ENCODE results near the gene SMARCA2.

SMARCA2 gene

DNA sequence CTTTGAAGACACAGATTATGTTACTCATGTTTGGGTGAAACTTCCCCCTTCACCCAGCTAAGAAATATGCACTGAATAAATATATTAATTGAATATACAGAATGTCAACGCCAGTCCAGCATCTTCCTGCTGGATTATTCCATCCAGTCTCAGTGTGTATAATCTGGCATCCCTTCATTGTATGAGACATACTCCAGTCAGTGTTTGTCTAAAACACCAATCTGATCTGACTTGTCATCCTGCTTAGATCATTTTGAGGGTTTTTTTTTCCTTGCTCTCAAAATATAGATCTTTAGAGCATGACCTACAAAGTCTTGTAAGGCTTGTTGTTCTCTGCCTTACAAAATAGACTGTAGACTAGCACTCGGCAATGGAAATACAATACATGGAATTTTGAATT lies 195.1 kb downstream of the SMARCA2 start:
- POLR2A ChIA-PET = no interaction called here
- DNase-seq (ENCODE audit: extremely low spot score) = no peak
- CTCF ChIA-PET = no interaction called here
- TF ChIP-seq SP1 (IDR thresholded peaks at IDR 0.05) (no peak), ARNT (IDR thresholded peaks at IDR 0.05) (no peak), ELF4 (IDR thresholded peaks at IDR 0.05) (no peak), SUZ12 (IDR thresholded peaks at IDR 0.05) (no peak), ZNF384 (IDR thresholded peaks at IDR 0.05) (no peak), LEF1 (IDR thresholded peaks at IDR 0.05; ENCODE audit: borderline replicate concordance) (no peak), FOXM1 (IDR thresholded peaks at IDR 0.05; ENCODE audit: borderline replicate concordance) (no peak), TARDBP (IDR thresholded peaks at IDR 0.05) (no peak), CTBP1 (IDR thresholded peaks at IDR 0.05; ENCODE audit: borderline replicate concordance) (no peak), BHLHE40 (IDR thresholded peaks at IDR 0.05; ENCODE audit: borderline replicate concordance) (no peak), L3MBTL2 (conservative IDR thresholded peaks at IDR 0.05) (no peak), HDGF (IDR thresholded peaks at IDR 0.05; ENCODE audit: borderline replicate concordance) (no peak), FOXK2 (IDR thresholded peaks at IDR 0.05) (no peak), FOXA1 (IDR thresholded peaks at IDR 0.05) (no peak)
- TF ChIP-seq, protein P1, sequence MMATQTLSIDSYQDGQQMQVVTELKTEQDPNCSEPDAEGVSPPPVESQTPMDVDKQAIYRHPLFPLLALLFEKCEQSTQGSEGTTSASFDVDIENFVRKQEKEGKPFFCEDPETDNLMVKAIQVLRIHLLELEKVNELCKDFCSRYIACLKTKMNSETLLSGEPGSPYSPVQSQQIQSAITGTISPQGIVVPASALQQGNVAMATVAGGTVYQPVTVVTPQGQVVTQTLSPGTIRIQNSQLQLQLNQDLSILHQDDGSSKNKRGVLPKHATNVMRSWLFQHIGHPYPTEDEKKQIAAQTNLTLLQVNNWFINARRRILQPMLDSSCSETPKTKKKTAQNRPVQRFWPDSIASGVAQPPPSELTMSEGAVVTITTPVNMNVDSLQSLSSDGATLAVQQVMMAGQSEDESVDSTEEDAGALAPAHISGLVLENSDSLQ (IDR thresholded peaks at IDR 0.05) = no peak

DNA sequence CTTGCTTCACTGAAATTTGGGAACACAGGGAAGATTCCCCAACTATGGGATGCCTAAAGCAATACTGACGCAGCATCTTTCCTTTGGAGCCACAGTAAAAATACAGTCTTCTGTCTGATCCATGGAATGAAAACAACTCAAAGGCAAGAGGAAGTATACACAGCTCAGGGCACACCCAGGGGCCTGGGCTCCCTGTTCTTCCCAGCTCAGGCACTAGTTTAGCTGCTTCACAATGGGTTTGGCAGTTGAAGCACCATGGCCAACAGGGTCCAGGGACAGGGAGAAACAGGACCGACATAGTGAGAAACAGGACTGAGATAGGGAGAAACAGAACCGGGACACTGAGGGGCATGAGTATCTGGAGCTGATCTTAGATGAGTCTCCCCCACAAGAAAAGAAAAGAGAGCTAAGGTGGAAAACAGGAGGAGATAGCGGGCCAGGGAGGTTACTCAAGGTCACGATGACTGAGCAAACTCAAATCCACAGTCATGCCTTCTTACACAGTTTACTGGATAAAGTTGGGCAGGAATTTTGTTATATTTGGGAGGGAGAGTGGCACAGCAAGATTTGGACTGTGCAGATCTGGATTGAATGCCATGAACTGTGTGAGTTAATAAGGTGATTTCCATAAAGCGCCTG lies 198.8 kb downstream of the SMARCA2 start:
- CTCF ChIA-PET = no interaction called here
- POLR2A ChIA-PET = no interaction called here
- TF ChIP-seq CTBP1 (IDR thresholded peaks at IDR 0.05; ENCODE audit: borderline replicate concordance) (no peak), ELF4 (IDR thresholded peaks at IDR 0.05) (no peak), FOXA1 (IDR thresholded peaks at IDR 0.05) (no peak), FOXM1 (IDR thresholded peaks at IDR 0.05; ENCODE audit: borderline replicate concordance) (no peak), FOXK2 (IDR thresholded peaks at IDR 0.05) (no peak), HDGF (IDR thresholded peaks at IDR 0.05; ENCODE audit: borderline replicate concordance) (no peak), NFRKB (IDR thresholded peaks at IDR 0.05) (no peak), BHLHE40 (IDR thresholded peaks at IDR 0.05; ENCODE audit: borderline replicate concordance) (no peak), LEF1 (IDR thresholded peaks at IDR 0.05; ENCODE audit: borderline replicate concordance) (no peak), SP1 (IDR thresholded peaks at IDR 0.05) (no peak), L3MBTL2 (conservative IDR thresholded peaks at IDR 0.05) (no peak), TARDBP (IDR thresholded peaks at IDR 0.05) (no peak), ARNT (IDR thresholded peaks at IDR 0.05) (no peak)
- TF ChIP-seq, protein P1 (IDR thresholded peaks at IDR 0.05) = no peak
- DNase-seq (ENCODE audit: extremely low spot score) = no peak

DNA sequence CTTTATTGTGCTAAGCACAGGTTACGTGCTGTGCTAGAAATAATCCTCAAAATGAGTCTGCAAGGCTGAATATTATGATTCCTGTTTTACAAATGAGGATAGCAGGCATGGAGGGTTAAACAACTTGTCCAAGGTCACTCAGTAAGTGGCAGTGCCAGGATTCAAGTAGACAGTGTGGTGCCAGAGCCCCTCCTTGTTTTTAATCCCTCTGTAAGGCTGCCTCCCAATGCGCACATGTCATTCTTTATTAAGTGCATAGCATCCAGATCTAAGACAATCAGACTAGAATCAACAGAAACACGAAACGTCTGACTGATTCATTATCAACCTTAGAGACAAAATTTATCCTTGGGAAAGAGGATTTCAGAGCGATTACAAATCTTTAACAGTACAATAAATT lies 199.6 kb downstream of the SMARCA2 start:
- TF ChIP-seq ELF4 (IDR thresholded peaks at IDR 0.05) (no peak), FOXA1 (IDR thresholded peaks at IDR 0.05) (no peak), LEF1 (IDR thresholded peaks at IDR 0.05; ENCODE audit: borderline replicate concordance) (no peak), FOXK2 (IDR thresholded peaks at IDR 0.05) (no peak), TARDBP (IDR thresholded peaks at IDR 0.05) (no peak), BHLHE40 (IDR thresholded peaks at IDR 0.05; ENCODE audit: borderline replicate concordance) (no peak), SUZ12 (IDR thresholded peaks at IDR 0.05) (no peak), CTBP1 (IDR thresholded peaks at IDR 0.05; ENCODE audit: borderline replicate concordance) (no peak)
- ChIA-PET CTCF (no interaction called here), POLR2A (no interaction called here)
- DNase-seq (ENCODE audit: extremely low spot score) = no peak

DNA sequence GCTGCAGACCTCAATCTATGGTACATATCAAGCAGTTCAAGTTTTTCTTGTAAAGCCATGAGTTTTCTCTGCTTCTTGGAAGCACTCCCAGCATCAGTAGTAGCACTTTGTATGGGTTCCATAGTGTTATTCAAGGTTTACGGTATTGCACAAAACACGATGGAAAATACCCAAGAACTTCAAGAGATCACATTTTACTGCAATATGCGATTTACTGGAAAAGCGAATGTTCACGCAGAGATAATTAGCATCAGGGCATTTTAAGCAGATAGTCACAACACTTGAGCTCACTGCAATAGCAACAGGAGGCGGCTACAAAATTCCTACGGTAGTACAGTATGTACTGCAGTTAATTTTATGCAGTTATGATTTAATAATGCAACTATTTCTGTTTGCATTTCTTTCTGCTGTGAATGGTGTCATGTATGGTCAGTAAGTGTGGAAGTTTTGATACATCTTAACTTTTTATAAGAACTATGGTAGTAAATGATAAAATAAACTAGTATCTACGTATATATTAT lies 200.8 kb downstream of the SMARCA2 start:
- CTCF ChIA-PET = no interaction called here
- TF ChIP-seq ZNF384 (IDR thresholded peaks at IDR 0.05) = no peak
- no peak for TF ChIP-seq LEF1 (IDR thresholded peaks at IDR 0.05; ENCODE audit: borderline replicate concordance)
- TF ChIP-seq FOXM1 (IDR thresholded peaks at IDR 0.05; ENCODE audit: borderline replicate concordance) = no peak
- no peak for TF ChIP-seq CTBP1 (IDR thresholded peaks at IDR 0.05; ENCODE audit: borderline replicate concordance)
- TF ChIP-seq TARDBP (IDR thresholded peaks at IDR 0.05) = no peak
- TF ChIP-seq HDGF (IDR thresholded peaks at IDR 0.05; ENCODE audit: borderline replicate concordance) = no peak
- no peak for TF ChIP-seq FOXK2 (IDR thresholded peaks at IDR 0.05)
- TF ChIP-seq ARNT (IDR thresholded peaks at IDR 0.05) = no peak
- no peak for TF ChIP-seq SUZ12 (IDR thresholded peaks at IDR 0.05)
- no peak for TF ChIP-seq SP1 (IDR thresholded peaks at IDR 0.05)
- TF ChIP-seq NFRKB (IDR thresholded peaks at IDR 0.05) = no peak

DNA sequence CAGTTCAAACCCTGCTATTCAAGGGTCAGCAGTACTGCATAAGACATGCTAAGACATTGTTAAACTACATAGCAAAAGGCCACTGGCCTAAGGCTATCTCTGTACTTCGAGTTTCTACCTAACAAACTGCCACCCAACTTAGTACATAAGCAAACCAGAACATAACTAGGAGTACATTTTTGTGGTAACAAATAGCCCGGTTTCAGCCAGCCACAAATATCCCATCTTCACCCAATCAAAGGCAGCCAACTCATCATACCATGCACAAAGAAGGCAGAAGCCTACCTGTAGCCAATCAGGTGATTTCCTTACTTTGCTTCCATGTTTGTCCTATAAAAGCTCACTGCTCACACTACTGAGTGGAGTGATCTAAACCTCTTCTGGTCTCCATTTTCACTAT lies 201.4 kb downstream of the SMARCA2 start:
- ChIA-PET CTCF (no interaction called here), POLR2A (no interaction called here)
- no peak for DNase-seq (ENCODE audit: extremely low spot score)
- TF ChIP-seq FOXM1 (IDR thresholded peaks at IDR 0.05; ENCODE audit: borderline replicate concordance) (no peak), SP1 (IDR thresholded peaks at IDR 0.05) (no peak), FOXK2 (IDR thresholded peaks at IDR 0.05) (no peak), LEF1 (IDR thresholded peaks at IDR 0.05; ENCODE audit: borderline replicate concordance) (no peak), NFRKB (IDR thresholded peaks at IDR 0.05) (no peak), HDGF (IDR thresholded peaks at IDR 0.05; ENCODE audit: borderline replicate concordance) (no peak)

More for the DNA sequence above, 200.8 kb downstream of the SMARCA2 start:
- POLR2A ChIA-PET = no interaction called here
- no peak for DNase-seq (ENCODE audit: extremely low spot score)

DNA sequence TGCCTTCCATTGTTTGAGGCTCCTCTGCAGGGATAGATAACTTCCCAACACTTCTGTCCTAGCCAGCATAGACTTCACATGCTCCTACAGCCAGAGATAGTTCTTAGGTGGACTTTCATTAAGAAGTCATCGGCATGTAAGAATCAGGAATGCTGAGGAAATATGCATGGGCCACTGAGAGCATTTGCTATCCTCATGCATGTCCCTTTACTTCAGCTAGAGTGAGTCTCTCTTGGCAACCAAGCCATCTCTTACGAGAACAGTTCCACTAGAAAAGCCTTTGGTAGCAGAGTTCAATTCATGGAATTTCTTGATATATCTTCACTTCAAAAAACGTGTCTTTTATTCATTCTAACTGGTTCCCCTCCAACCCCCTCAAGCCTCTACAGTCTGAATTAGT lies 202.4 kb downstream of the SMARCA2 start:
- POLR2A ChIA-PET = no interaction called here
- CTCF ChIA-PET = no interaction called here
- no peak for TF ChIP-seq TARDBP (IDR thresholded peaks at IDR 0.05)
- TF ChIP-seq, protein P1 (IDR thresholded peaks at IDR 0.05) = no peak
- no peak for TF ChIP-seq LEF1 (IDR thresholded peaks at IDR 0.05; ENCODE audit: borderline replicate concordance)
- no peak for TF ChIP-seq FOXA1 (IDR thresholded peaks at IDR 0.05)
- no peak for TF ChIP-seq ARNT (IDR thresholded peaks at IDR 0.05)
- no peak for TF ChIP-seq HDGF (IDR thresholded peaks at IDR 0.05; ENCODE audit: borderline replicate concordance)
- TF ChIP-seq ELF4 (IDR thresholded peaks at IDR 0.05) = no peak
- TF ChIP-seq CTBP1 (IDR thresholded peaks at IDR 0.05; ENCODE audit: borderline replicate concordance) = no peak
- TF ChIP-seq ZNF384 (IDR thresholded peaks at IDR 0.05) = no peak
- no peak for DNase-seq (ENCODE audit: extremely low spot score)

Data from HEK293T (cell line).